ENCODE results near the gene ITPR1.

- TF ChIP-seq ELF4 (IDR thresholded peaks at IDR 0.05) (no peak), NFRKB (IDR thresholded peaks at IDR 0.05) (no peak), SUZ12 (IDR thresholded peaks at IDR 0.05) (no peak), HDGF (IDR thresholded peaks at IDR 0.05; ENCODE audit: borderline replicate concordance) (no peak), ARNT (IDR thresholded peaks at IDR 0.05) (no peak)
These were observed 162.9 kb downstream of the ITPR1 start for GRCh38 chr3:4656059-4656458.

All from HEK293T (cell line).